ENCODE measurements around the gene VANGL2.

Gene VANGL2

DNA sequence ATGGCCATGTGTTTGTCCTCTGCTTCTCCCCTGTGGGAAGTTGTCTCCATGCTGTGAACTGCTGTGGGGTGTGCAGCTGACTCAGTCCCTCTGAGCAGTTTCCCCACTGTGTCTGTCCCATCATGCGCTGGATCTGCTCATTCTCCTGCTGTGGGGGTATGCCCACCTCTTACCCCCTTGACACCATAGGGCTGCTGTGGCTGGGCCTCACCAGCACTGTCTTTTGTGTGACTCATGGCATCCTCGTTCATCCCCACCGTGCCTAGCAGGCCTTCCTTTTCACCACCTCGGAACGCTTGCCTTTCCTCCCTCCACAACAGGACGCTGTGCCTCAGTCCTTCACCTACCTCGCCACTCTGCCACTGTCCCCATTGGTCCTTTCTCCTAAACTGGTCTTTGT, 27.3 kb downstream of the VANGL2 start:
- peak; percentile 49 for DNase-seq (ENCODE audit: low read depth)
- H3K4me3 ChIP-seq (ENCODE audit: low read depth, low read length): no peak overlapping the region
- TF ChIP-seq, protein P1, sequence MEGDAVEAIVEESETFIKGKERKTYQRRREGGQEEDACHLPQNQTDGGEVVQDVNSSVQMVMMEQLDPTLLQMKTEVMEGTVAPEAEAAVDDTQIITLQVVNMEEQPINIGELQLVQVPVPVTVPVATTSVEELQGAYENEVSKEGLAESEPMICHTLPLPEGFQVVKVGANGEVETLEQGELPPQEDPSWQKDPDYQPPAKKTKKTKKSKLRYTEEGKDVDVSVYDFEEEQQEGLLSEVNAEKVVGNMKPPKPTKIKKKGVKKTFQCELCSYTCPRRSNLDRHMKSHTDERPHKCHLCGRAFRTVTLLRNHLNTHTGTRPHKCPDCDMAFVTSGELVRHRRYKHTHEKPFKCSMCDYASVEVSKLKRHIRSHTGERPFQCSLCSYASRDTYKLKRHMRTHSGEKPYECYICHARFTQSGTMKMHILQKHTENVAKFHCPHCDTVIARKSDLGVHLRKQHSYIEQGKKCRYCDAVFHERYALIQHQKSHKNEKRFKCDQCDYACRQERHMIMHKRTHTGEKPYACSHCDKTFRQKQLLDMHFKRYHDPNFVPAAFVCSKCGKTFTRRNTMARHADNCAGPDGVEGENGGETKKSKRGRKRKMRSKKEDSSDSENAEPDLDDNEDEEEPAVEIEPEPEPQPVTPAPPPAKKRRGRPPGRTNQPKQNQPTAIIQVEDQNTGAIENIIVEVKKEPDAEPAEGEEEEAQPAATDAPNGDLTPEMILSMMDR (conservative IDR thresholded peaks at IDR 0.05; ENCODE audit: low read depth, low read length): no peak

DNA sequence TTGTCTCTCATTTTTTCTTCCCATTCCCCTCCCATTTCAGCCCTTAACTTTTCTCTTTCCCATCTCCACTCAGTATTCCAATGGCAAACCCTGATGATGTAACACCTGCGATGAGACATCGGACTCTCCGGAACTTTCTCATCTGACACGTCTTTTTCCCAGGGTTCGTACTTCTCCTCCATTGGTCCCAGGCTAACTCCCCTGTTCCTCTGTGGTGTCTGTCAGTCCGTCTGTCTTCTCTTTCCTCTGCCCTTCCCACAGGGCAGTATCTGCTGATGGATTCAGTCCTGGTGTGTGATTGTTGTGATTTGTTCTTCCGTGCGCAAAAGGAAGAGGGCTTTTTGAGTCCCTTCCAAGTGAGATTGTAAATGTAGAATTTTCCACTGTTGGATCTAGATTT, 27.7 kb downstream of the VANGL2 start:
- peak overlapping the region; percentile 11 for H3K4me3 ChIP-seq (ENCODE audit: low read depth, low read length)
- peak; percentile 20 for DNase-seq (ENCODE audit: low read depth)
- TF ChIP-seq, protein P1 (conservative IDR thresholded peaks at IDR 0.05; ENCODE audit: low read depth, low read length): no peak

DNA sequence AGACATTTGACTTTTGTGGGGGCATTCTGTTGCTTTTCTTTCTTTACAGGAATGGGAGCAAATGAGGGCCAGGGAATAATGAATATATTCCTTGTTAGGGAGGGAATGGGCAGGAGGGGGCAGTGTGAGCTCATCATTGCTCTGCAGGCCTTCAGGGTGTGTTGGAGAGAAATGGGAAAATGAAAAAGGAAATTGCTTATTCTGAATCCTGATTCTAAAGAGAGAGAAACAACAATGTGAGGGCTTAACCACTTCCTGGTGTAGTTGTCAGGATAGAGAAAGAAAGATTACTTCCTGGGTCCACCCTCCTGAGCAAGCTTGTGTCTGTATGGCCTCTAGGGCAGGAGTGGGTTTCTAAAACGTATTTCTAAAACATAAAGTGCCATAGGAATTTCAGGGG, 28.3 kb downstream of the VANGL2 start:
- TF ChIP-seq, protein P1 (conservative IDR thresholded peaks at IDR 0.05; ENCODE audit: low read depth, low read length): peak; percentile 83
- peak; percentile 72 for DNase-seq (ENCODE audit: low read depth)
- no peak overlapping the region for H3K4me3 ChIP-seq (ENCODE audit: low read depth, low read length)

DNA sequence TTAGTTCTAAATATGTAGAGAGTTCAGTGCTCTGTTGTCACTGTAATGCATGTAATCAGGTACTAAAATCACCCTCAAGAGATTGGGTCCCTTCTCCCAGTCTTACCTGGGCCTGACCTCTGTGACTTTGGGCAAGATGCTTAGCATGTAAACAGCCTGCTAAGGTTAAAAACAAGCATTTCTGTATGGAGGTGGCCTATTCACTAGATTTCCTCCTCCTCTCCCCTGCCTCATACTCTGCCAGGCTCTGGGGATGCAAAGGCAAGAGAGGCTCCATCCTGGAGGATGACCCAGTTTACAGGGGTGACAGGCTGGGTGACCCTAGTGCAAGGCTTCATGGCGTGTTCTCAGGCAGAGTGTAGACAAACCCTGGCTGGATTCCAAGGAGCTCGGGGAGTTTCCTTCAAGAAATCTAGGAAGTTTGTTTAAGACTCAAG, 28.8 kb downstream of the VANGL2 start:
- no peak overlapping the region for H3K4me3 ChIP-seq (ENCODE audit: low read depth, low read length)
- TF ChIP-seq, protein P1 (conservative IDR thresholded peaks at IDR 0.05; ENCODE audit: low read depth, low read length): no peak
- no peak for DNase-seq (ENCODE audit: low read depth)

DNA sequence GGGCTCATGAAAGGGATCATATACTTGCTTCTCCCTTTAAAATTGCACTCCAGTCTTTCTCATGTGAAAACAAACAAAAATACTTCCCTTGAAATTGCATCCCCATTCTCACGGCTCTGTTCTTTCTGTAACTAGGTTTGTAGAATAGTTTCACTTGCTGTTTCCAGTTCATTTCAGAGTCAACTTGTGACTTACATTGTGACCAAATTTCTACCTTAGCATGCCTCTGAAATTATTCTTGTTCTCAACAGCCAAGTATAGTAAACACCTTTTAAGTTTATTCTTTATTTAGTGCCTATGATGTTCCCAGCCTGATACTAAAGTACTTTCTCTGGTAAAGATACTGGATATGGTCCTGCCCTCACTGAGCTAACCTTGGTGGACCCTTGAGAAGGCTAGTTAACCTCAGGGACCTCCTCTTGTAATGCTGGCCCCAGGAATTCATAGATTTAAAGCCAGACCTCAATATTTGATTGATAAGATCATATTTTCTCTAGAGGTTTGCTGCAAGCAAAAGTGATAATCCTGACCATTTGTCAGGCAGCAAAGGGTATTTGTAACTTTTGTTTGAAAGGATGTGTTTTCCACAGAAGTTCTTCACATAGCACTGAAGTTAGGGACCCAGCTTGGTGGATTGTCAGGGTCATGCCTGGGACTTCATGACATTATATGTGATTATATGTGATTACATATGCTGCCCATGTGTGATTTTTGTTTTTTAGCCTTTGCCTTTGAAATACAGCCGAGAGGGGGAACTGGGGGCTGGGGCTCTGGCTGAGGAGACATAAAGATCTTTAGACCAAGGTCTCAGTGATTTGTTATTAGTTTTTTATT, 29.6 kb downstream of the VANGL2 start:
- DNase-seq (ENCODE audit: low read depth): no peak
- TF ChIP-seq, protein P1 (conservative IDR thresholded peaks at IDR 0.05; ENCODE audit: low read depth, low read length): no peak
- no peak overlapping the region for H3K4me3 ChIP-seq (ENCODE audit: low read depth, low read length)

DNA sequence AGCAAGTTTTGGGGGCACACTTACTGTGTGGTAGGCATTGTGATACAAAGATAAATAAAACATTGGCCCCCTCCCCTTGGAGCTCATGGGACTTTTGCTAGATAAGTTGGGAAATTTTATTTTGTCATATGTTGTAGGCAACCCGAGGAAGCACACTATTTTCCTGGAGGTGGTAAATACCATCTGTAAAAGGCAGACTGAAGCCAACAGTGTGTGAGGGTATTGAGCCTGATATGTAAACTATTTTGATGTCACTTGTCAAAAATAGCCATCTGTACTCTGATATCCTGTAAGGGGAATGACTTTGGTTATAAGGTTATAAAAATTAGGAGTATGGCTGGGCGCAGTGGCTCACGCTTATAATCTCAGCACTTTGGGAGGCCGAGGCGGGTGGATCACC, 30.6 kb downstream of the VANGL2 start:
- no peak for DNase-seq (ENCODE audit: low read depth)
- TF ChIP-seq, protein P1 (conservative IDR thresholded peaks at IDR 0.05; ENCODE audit: low read depth, low read length): no peak
- H3K4me3 ChIP-seq (ENCODE audit: low read depth, low read length): no peak overlapping the region

DNA sequence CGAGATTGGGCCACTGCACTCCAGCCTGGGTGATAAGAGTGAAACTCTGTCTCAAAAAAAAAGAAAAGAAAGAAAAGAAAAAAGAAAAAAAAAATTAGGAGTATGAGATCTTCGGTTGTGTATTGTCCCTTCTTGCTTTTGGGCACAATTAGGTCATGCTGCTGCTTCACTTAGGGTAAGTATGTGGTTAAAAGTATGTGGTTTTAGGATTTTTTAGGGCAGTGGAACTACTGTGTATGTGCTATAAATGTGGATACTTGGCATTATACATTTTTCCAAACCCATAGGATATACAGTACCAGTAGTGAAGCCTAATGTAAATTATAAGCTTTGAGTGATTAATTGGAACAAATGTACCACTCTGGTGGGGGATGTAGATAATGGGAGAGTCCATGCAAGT, 31.2 kb downstream of the VANGL2 start:
- DNase-seq (ENCODE audit: low read depth): no peak
- no peak overlapping the region for H3K4me3 ChIP-seq (ENCODE audit: low read depth, low read length)

More for the DNA sequence above, 31.2 kb downstream of the VANGL2 start:
- TF ChIP-seq, protein P1 (conservative IDR thresholded peaks at IDR 0.05; ENCODE audit: low read depth, low read length): no peak
